GM23338 (cell line): ENCODE results near the gene AGBL4. TPM values are rescaled to one million over a fixed set of nuclear protein-coding genes. Genes with fewer than 3 reads are reported as not detected.

Source experiments
- ATAC-seq: fragments of 200-7000 bp; cut with Tn5 transposase; 3 replicates; pipeline ENCODE4 v1.9.1; 2020
- DNase-seq: peaks from one replicate; pipeline ENCODE4 v3.0.0-alpha.2; 2015; ENCODE audit warnings: low spot score
- H2AFZ ChIP-seq: fragments of 200-600 bp; sonication (generic); 2 replicates; pipeline ENCODE4 v1.8.0; 2016; ENCODE audit warnings: antibody characterized with exemption, mild to moderate bottlenecking, moderate library complexity
- H3F3A ChIP-seq: fragments of 200-600 bp; sonication (generic); replicated peaks from 2 replicates; pipeline ENCODE4 v1.8.0; 2017; ENCODE audit warnings: antibody characterized with exemption, mixed run types, low read depth
- H3K27ac ChIP-seq: fragments of 200-600 bp; sonication (generic); 2 replicates; pipeline ENCODE4 v1.6.1; 2016; ENCODE audit warnings: low read depth
- H3K27me3 ChIP-seq: fragments of 200-600 bp; sonication (generic); 2 replicates; pipeline ENCODE4 v1.8.0; 2016; ENCODE audit warnings: mild to moderate bottlenecking, mixed run types, moderate library complexity; ENCODE audit not compliant: insufficient read depth
- H3K36me3 ChIP-seq: fragments of 200-600 bp; sonication (generic); 2 replicates; pipeline ENCODE4 v1.8.0; 2016; ENCODE audit warnings: mild to moderate bottlenecking; ENCODE audit not compliant: insufficient read depth
- H3K4me1 ChIP-seq: fragments of 200-600 bp; sonication (generic); 2 replicates; pipeline ENCODE4 v1.8.0; 2016; ENCODE audit warnings: mild to moderate bottlenecking, moderate library complexity; ENCODE audit not compliant: insufficient read depth
- H3K4me2 ChIP-seq: fragments of 200-600 bp; sonication (generic); 2 replicates; pipeline ENCODE4 v1.7.1; 2017; ENCODE audit warnings: mixed run types
- H3K4me3 ChIP-seq: fragments of 200-600 bp; sonication (generic); 2 replicates; pipeline ENCODE4 v1.6.1; 2016; ENCODE audit warnings: mixed run types
- H3K79me2 ChIP-seq: fragments of 200-600 bp; sonication (generic); replicated peaks from 2 replicates; pipeline ENCODE4 v1.8.0; 2017; ENCODE audit warnings: mild to moderate bottlenecking; ENCODE audit not compliant: insufficient read depth
- H3K9me2 ChIP-seq: fragments of 200-600 bp; sonication (generic); 2 replicates; pipeline ENCODE4 v1.8.0; 2017; ENCODE audit not compliant: insufficient read depth
- H4K20me1 ChIP-seq: fragments of 200-600 bp; sonication (generic); replicated peaks from 2 replicates; pipeline ENCODE4 v1.8.0; 2017; ENCODE audit warnings: mild to moderate bottlenecking; ENCODE audit not compliant: insufficient read depth
- H3K27ac Mint-ChIP-seq: 2 replicates; pipeline ENCODE4 v1.8.0; 2020; ENCODE audit warnings: inconsistent platforms, mild to moderate bottlenecking, moderate library complexity, mixed read lengths
- H3K27me3 Mint-ChIP-seq: 3 replicates; pipeline ENCODE4 v1.8.0; 2022; ENCODE audit warnings: low read depth, mild to moderate bottlenecking, moderate library complexity, mixed read lengths, inconsistent platforms; ENCODE audit not compliant: insufficient read depth, poor library complexity
- H3K36me3 Mint-ChIP-seq: 3 replicates; pipeline ENCODE4 v1.8.0; 2021; ENCODE audit warnings: low read depth, mild to moderate bottlenecking, inconsistent platforms, moderate library complexity, mixed read lengths
- H3K4me1 Mint-ChIP-seq: 3 replicates; pipeline ENCODE4 v1.8.0; 2020; ENCODE audit warnings: mild to moderate bottlenecking, inconsistent platforms, mixed read lengths
- H3K4me3 Mint-ChIP-seq: 3 replicates; pipeline ENCODE4 v1.8.0; 2021; ENCODE audit warnings: moderate library complexity, mild to moderate bottlenecking, inconsistent platforms, mixed read lengths
- H3K9me3 Mint-ChIP-seq: 3 replicates; pipeline ENCODE4 v1.8.0; 2020; ENCODE audit warnings: moderate library complexity, mild to moderate bottlenecking, inconsistent platforms, mixed read lengths
- CREB1 ChIP-seq: fragments of 250-450 bp; sonication (Bioruptor Pico); IDR thresholded peaks from 2 replicates; pipeline ENCODE4 v1.5.0; 2020; ENCODE audit warnings: low read depth, mild to moderate bottlenecking, moderate library complexity
- EZH2 ChIP-seq: fragments of 200-600 bp; sonication (generic); IDR thresholded peaks from one replicate; pipeline ENCODE4 v1.8.0; 2017; ENCODE audit warnings: antibody characterized with exemption, mild to moderate bottlenecking, low read depth; ENCODE audit not compliant: unreplicated experiment
- EZH2phosphoT487 ChIP-seq: fragments of 200-600 bp; sonication (generic); IDR thresholded peaks from one replicate; pipeline ENCODE4 v1.8.1; 2018; ENCODE audit warnings: antibody characterized with exemption; ENCODE audit not compliant: unreplicated experiment
- JUNB ChIP-seq: IDR thresholded peaks from one replicate; pipeline ENCODE4 v1.6.1; 2016; ENCODE audit warnings: antibody characterized with exemption; ENCODE audit not compliant: unreplicated experiment
- STAT1 ChIP-seq: IDR thresholded peaks from one replicate; pipeline ENCODE4 v1.6.1; 2016; ENCODE audit warnings: antibody characterized with exemption; ENCODE audit not compliant: unreplicated experiment
- ZNF114 ChIP-seq: fragments of 250-450 bp; sonication (Bioruptor Pico); IDR thresholded peaks from 2 replicates; pipeline ENCODE4 v1.5.0; 2020; ENCODE audit warnings: mild to moderate bottlenecking, moderate library complexity
- ZNF331 ChIP-seq: fragments of 250-450 bp; sonication (Bioruptor Pico); IDR thresholded peaks from 2 replicates; pipeline ENCODE4 v1.5.0; 2020; ENCODE audit warnings: low read depth, mild to moderate bottlenecking, moderate library complexity
- polyA plus RNA-seq: library from polyadenylated mRNA; unstranded; fragments of >200 nt; fragmentation: Nextera tagmentation; extraction: Ambion mirVana; gene quantifications from 2 replicates; pipeline ENCODE4 v1.2.1, GENCODE V29; 2016
- total RNA-seq: library from RNA; depleted of rRNA; stranded (reverse); fragments of >200 nt; shearing (Covaris generic); gene quantifications from 2 replicates; pipeline ENCODE4 v1.2.3, GENCODE V29; 2014
- TF ChIP-seq, protein P1 (sequence below): fragments of 250-450 bp; sonication (Bioruptor Pico); IDR thresholded peaks from 2 replicates; pipeline ENCODE4 v1.5.0; 2020; ENCODE audit warnings: mild to moderate bottlenecking, moderate library complexity
- TF ChIP-seq, protein P2 (sequence below): IDR thresholded peaks from 2 replicates; pipeline ENCODE4 v1.6.1; 2016; ENCODE audit warnings: antibody characterized with exemption
- TF ChIP-seq, protein P3 (sequence below), 2 experiments: fragments of 200-600 bp in 1 of 2; sonication (generic) in 1 of 2; conservative IDR thresholded peaks; 2 replicates each; pipeline versions ENCODE4 v1.5.1 to v1.6.1; 2016 to 2017; ENCODE audit warnings: antibody characterized with exemption in 2 of 2, low read depth in 2 of 2, mild to moderate bottlenecking in 2 of 2, moderate library complexity in 1 of 2
- TF ChIP-seq, protein P4 (sequence below): IDR thresholded peaks from one replicate; pipeline ENCODE4 v1.6.1; 2018; ENCODE audit warnings: antibody characterized with exemption; ENCODE audit not compliant: unreplicated experiment

The AGBL4 gene
- total and polyA plus RNA-seq, 2 experiments from 2014 or later = 0.91 to 1.5 TPM

DNA sequence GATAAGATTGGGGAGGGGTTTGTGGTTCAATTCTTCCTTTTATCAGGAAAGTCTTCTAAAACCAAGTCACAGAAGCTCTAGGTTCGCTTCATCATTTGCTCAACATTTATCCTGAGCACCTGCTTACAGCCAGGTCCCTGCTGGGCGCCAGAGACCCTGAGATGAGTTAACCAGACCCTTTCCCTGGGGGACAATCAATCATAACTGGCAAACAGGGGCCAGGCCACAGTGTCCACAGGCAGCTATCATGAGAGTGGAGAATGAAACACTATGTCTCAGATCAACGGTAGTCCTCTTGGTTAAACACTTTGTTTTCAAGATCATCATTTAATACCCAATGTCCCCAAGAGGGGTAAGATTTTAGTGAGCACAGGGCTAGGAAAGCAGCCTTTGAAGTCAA, 1393.9 kb downstream of the AGBL4 start (continued):
- TF ChIP-seq, protein P1, sequence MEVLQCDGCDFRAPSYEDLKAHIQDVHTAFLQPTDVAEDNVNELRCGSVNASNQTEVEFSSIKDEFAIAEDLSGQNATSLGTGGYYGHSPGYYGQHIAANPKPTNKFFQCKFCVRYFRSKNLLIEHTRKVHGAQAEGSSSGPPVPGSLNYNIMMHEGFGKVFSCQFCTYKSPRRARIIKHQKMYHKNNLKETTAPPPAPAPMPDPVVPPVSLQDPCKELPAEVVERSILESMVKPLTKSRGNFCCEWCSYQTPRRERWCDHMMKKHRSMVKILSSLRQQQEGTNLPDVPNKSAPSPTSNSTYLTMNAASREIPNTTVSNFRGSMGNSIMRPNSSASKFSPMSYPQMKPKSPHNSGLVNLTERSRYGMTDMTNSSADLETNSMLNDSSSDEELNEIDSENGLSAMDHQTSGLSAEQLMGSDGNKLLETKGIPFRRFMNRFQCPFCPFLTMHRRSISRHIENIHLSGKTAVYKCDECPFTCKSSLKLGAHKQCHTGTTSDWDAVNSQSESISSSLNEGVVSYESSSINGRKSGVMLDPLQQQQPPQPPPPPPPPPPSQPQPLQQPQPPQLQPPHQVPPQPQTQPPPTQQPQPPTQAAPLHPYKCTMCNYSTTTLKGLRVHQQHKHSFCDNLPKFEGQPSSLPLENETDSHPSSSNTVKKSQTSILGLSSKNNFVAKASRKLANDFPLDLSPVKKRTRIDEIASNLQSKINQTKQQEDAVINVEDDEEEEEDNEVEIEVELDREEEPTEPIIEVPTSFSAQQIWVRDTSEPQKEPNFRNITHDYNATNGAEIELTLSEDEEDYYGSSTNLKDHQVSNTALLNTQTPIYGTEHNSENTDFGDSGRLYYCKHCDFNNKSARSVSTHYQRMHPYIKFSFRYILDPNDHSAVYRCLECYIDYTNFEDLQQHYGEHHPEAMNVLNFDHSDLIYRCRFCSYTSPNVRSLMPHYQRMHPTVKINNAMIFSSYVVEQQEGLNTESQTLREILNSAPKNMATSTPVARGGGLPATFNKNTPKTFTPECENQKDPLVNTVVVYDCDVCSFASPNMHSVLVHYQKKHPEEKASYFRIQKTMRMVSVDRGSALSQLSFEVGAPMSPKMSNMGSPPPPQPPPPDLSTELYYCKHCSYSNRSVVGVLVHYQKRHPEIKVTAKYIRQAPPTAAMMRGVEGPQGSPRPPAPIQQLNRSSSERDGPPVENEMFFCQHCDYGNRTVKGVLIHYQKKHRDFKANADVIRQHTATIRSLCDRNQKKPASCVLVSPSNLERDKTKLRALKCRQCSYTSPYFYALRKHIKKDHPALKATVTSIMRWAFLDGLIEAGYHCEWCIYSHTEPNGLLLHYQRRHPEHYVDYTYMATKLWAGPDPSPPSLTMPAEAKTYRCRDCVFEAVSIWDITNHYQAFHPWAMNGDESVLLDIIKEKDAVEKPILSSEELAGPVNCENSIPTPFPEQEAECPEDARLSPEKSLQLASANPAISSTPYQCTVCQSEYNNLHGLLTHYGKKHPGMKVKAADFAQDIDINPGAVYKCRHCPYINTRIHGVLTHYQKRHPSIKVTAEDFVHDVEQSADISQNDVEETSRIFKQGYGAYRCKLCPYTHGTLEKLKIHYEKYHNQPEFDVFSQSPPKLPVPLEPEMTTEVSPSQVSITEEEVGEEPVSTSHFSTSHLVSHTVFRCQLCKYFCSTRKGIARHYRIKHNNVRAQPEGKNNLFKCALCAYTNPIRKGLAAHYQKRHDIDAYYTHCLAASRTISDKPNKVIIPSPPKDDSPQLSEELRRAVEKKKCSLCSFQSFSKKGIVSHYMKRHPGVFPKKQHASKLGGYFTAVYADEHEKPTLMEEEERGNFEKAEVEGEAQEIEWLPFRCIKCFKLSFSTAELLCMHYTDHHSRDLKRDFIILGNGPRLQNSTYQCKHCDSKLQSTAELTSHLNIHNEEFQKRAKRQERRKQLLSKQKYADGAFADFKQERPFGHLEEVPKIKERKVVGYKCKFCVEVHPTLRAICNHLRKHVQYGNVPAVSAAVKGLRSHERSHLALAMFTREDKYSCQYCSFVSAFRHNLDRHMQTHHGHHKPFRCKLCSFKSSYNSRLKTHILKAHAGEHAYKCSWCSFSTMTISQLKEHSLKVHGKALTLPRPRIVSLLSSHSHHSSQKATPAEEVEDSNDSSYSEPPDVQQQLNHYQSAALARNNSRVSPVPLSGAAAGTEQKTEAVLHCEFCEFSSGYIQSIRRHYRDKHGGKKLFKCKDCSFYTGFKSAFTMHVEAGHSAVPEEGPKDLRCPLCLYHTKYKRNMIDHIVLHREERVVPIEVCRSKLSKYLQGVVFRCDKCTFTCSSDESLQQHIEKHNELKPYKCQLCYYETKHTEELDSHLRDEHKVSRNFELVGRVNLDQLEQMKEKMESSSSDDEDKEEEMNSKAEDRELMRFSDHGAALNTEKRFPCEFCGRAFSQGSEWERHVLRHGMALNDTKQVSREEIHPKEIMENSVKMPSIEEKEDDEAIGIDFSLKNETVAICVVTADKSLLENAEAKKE (CRISPR knock-in tag) = no peak
- TF ChIP-seq ZNF331 (CRISPR knock-in tag) (no peak), CREB1 (CRISPR knock-in tag) (no peak), JUNB (no peak)
- TF ChIP-seq, protein P2, sequence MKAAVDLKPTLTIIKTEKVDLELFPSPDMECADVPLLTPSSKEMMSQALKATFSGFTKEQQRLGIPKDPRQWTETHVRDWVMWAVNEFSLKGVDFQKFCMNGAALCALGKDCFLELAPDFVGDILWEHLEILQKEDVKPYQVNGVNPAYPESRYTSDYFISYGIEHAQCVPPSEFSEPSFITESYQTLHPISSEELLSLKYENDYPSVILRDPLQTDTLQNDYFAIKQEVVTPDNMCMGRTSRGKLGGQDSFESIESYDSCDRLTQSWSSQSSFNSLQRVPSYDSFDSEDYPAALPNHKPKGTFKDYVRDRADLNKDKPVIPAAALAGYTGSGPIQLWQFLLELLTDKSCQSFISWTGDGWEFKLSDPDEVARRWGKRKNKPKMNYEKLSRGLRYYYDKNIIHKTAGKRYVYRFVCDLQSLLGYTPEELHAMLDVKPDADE = no peak

DNA sequence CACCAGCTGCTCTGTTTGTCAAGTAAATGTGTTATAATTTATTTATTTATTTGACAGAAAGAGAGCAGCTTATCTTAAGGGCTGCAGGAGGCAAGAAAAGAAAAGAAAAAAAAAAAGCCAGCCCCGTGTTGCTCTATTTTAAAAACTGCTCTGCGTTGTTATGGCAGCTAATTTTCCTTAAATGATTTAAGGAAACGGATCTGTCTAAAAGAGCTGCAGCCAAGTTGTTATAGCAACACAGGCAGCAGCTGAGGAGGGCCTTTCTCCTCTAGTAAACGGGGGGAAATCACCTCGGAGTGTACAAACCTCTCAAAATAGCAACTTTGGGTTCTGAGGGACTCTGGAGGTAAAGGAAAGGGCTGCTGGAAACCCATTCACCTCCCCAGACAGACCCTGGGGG, 1396.3 kb downstream of the AGBL4 start:
- Histone ChIP-seq H3K4me2 (no peak overlapping the region), H3K4me1 (no peaks in the 10 kb centered on the region), H3K27ac (no peak overlapping the region), H4K20me1 (no peaks in the 10 kb centered on the region), H3K79me2 (no peaks in the 10 kb centered on the region), H3K4me3 (no peak overlapping the region), H3K27me3 (no peaks in the 10 kb centered on the region), H2AFZ (no peak overlapping the region; the same call in 1 of the 2 replicates), H3F3A (no peaks in the 10 kb centered on the region), H3K36me3 (no peaks in the 10 kb centered on the region), H3K9me2 (no peaks in the 10 kb centered on the region)
- no peaks in the 10 kb centered on the region for H3K9me3 Mint-ChIP-seq
- no peaks in the 10 kb centered on the region; the same call in 2 of the 3 replicates for H3K4me1 Mint-ChIP-seq
- H3K27ac Mint-ChIP-seq = no peak overlapping the region
- H3K27me3 Mint-ChIP-seq = no peaks in the 10 kb centered on the region
- no peaks in the 10 kb centered on the region for H3K36me3 Mint-ChIP-seq
- H3K4me3 Mint-ChIP-seq = no peak overlapping the region
- DNase-seq (no peak), ATAC-seq (no peak)
- TF ChIP-seq, protein P3, sequence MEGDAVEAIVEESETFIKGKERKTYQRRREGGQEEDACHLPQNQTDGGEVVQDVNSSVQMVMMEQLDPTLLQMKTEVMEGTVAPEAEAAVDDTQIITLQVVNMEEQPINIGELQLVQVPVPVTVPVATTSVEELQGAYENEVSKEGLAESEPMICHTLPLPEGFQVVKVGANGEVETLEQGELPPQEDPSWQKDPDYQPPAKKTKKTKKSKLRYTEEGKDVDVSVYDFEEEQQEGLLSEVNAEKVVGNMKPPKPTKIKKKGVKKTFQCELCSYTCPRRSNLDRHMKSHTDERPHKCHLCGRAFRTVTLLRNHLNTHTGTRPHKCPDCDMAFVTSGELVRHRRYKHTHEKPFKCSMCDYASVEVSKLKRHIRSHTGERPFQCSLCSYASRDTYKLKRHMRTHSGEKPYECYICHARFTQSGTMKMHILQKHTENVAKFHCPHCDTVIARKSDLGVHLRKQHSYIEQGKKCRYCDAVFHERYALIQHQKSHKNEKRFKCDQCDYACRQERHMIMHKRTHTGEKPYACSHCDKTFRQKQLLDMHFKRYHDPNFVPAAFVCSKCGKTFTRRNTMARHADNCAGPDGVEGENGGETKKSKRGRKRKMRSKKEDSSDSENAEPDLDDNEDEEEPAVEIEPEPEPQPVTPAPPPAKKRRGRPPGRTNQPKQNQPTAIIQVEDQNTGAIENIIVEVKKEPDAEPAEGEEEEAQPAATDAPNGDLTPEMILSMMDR (conservative IDR thresholded peaks at IDR 0.05; ENCODE audit: low read depth in 2 of 2) = no peak
- TF ChIP-seq STAT1 (no peak), CREB1 (CRISPR knock-in tag) (no peak), JUNB (no peak), EZH2 (no peak), EZH2phosphoT487 (no peak), ZNF331 (CRISPR knock-in tag) (no peak), ZNF114 (CRISPR knock-in tag) (no peak)
- TF ChIP-seq, protein P4, sequence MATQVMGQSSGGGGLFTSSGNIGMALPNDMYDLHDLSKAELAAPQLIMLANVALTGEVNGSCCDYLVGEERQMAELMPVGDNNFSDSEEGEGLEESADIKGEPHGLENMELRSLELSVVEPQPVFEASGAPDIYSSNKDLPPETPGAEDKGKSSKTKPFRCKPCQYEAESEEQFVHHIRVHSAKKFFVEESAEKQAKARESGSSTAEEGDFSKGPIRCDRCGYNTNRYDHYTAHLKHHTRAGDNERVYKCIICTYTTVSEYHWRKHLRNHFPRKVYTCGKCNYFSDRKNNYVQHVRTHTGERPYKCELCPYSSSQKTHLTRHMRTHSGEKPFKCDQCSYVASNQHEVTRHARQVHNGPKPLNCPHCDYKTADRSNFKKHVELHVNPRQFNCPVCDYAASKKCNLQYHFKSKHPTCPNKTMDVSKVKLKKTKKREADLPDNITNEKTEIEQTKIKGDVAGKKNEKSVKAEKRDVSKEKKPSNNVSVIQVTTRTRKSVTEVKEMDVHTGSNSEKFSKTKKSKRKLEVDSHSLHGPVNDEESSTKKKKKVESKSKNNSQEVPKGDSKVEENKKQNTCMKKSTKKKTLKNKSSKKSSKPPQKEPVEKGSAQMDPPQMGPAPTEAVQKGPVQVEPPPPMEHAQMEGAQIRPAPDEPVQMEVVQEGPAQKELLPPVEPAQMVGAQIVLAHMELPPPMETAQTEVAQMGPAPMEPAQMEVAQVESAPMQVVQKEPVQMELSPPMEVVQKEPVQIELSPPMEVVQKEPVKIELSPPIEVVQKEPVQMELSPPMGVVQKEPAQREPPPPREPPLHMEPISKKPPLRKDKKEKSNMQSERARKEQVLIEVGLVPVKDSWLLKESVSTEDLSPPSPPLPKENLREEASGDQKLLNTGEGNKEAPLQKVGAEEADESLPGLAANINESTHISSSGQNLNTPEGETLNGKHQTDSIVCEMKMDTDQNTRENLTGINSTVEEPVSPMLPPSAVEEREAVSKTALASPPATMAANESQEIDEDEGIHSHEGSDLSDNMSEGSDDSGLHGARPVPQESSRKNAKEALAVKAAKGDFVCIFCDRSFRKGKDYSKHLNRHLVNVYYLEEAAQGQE = no peak
- TF ChIP-seq, protein P2 = no peak
